ENCODE measurements around the gene FAF1. TPM values are rescaled to one million over a fixed set of nuclear protein-coding genes. Genes with fewer than 3 reads are reported as not detected.
"Not testable (repeated sequence)": the region's sequence is repeated elsewhere in the genome, so short reads cannot be mapped to it uniquely, and the experiment has no call there.

Gene FAF1
- total and polyA plus RNA-seq, 8 donors: 20.1 to 144 (median 27.4) TPM

- WGBS, 5 donors: 79 to 85% (median 84%) methylated on average over 2 of the region's 2 CpGs
- H3K36me3 ChIP-seq: peaks cover 0 to 23% (median 19%) of the 10 kb centered on the region in 4 donors
- H3K4me1 ChIP-seq: no peaks in the 10 kb centered on the region
- H3K27ac ChIP-seq: no peak overlapping the region
- no peak overlapping the region for H3K4me3 ChIP-seq
- no peaks in the 10 kb centered on the region for H3K27me3 ChIP-seq
- H3K9me3 ChIP-seq: no peaks in the 10 kb centered on the region
- TF ChIP-seq CTCF (IDR thresholded peaks at IDR 0.05) (peak in 3 of 7 experiments; percentile 10 to 54 (median 27)), POLR2AphosphoS5 (IDR thresholded peaks at IDR 0.05) (no peak)
- intact Hi-C loops (cut with DNase I; ENCODE audit: low total_unique reads): no loop called here
- peak in 1 of 2 donors; percentile 34 for DNase-seq
Observed at GRCh38 chr1:50735443-50735842, 224.6 kb downstream of the FAF1 start.

DNA sequence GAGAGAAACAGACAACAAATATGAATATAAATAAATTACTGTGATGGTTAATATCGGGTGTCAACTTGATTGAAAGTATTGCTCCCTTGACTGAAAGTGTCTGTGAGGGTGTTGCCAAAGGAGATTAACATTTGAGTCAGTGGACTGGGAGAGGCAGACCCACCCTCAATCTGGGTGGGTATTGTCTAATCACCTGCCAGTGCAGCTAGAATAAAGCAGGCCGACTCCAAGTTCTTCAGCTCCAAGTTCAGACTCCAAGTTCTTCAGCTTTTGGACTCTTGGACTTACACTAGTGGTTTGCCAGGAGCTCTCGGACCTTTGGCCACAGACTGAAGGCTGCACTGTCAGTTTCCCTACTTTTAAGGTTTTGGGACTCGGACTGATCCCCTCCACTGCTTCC, 232.5 kb downstream of the FAF1 start:
- H3K27me3 ChIP-seq; H3K4me3 ChIP-seq; intact Hi-C loops (cut with DNase I; ENCODE audit: low total_unique reads); H3K9me3 ChIP-seq; H3K4me1 ChIP-seq; DNase-seq; H3K27ac ChIP-seq: not testable (repeated sequence)
- peaks cover 0 to 25% (median 20%) of the 10 kb centered on the region in 4 donors for H3K36me3 ChIP-seq
- WGBS, 5 donors: 87 to 100% (median 96%) methylated on average over 4 of the region's 4 CpGs

DNA sequence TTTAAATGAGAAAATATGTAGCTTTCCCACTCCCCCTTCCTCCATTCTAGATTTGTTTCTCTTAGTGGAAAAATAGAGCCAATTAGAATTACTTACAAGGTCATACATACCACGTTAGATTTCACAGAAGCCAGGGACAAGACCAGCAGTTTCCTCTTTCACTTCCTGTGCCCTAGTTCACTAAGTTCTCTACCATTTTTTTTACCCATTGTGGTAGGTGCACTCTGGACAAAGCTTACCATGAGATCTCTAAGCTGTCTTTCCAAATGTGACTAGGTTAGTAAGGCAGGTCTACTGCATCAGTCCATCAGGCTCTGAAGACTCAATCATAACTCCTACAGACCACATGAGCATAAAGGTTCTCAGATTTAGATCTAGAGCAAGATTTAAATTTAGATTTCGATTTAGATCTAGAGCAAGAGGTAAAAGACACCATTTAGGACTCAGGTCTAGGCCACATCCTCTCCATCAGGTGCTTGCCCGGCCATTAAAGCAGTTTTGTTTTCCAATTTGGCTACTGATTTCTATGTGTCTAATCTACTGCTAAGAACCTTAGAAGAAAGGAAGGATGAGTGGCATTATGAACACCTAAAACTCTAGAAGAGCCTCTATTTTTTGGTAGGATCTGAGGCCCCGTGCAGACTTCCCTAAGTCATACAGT, 235.3 kb downstream of the FAF1 start:
- Histone ChIP-seq H3K27me3 (no peaks in the 10 kb centered on the region), H3K27ac (peak overlapping the region in 1 of 5 donors; percentile 22), H3K4me3 (no peak overlapping the region), H3K9me3 (no peaks in the 10 kb centered on the region), H3K36me3 (peaks cover 0 to 25% (median 20%) of the 10 kb centered on the region in 4 donors), H3K4me1 (no peaks in the 10 kb centered on the region)
- WGBS, 5 donors: 76 to 83% (median 82%) methylated on average over 4 of the region's 4 CpGs
- no peak for TF ChIP-seq POLR2A (IDR thresholded peaks at IDR 0.05)
- no peak for TF ChIP-seq EP300 (IDR thresholded peaks at IDR 0.05)
- TF ChIP-seq POLR2AphosphoS5 (IDR thresholded peaks at IDR 0.05): no peak
- no peak for TF ChIP-seq CTCF (IDR thresholded peaks at IDR 0.05)
- intact Hi-C loops (cut with DNase I; ENCODE audit: low total_unique reads): no loop called here
- peak in 1 of 2 donors; percentile 8 for DNase-seq

- TF ChIP-seq POLR2AphosphoS5 (IDR thresholded peaks at IDR 0.05): no peak
- no peak for TF ChIP-seq EP300 (IDR thresholded peaks at IDR 0.05)
- H3K27me3 ChIP-seq: no peaks in the 10 kb centered on the region
- H3K4me1 ChIP-seq: no peaks in the 10 kb centered on the region
- intact Hi-C loops (cut with DNase I; ENCODE audit: low total_unique reads): no loop called here
- no peak for DNase-seq
- no peak overlapping the region for H3K4me3 ChIP-seq
- no peaks in the 10 kb centered on the region for H3K9me3 ChIP-seq
- no peak overlapping the region for H3K27ac ChIP-seq
- H3K36me3 ChIP-seq: peaks cover 0 to 15% (median 5%) of the 10 kb centered on the region in 4 donors
- WGBS, 5 donors: 83 to 92% (median 87%) methylated on average over 4 of the region's 4 CpGs
Observed at GRCh38 chr1:50720457-50721053, 239.5 kb downstream of the FAF1 start.

- DNase-seq: no peak
- no peaks in the 10 kb centered on the region for H3K9me3 ChIP-seq
- no peaks in the 10 kb centered on the region for H3K4me1 ChIP-seq
- intact Hi-C loops (cut with DNase I; ENCODE audit: low total_unique reads): no loop called here
- no peak overlapping the region for H3K27ac ChIP-seq
- H3K27me3 ChIP-seq: no peaks in the 10 kb centered on the region
- H3K36me3 ChIP-seq: peaks cover 0 to 12% (median 3%) of the 10 kb centered on the region in 4 donors
- 75 to 92% (median 84%) methylated on average over 1 of the region's 1 CpG for WGBS, 5 donors
- no peak for TF ChIP-seq POLR2A (IDR thresholded peaks at IDR 0.05)
- TF ChIP-seq POLR2AphosphoS5 (IDR thresholded peaks at IDR 0.05): no peak
- no peak for TF ChIP-seq CTCF (IDR thresholded peaks at IDR 0.05)
- TF ChIP-seq EP300 (IDR thresholded peaks at IDR 0.05): no peak
- no peak overlapping the region for H3K4me3 ChIP-seq
Observed at GRCh38 chr1:50719126-50719525, 240.9 kb downstream of the FAF1 start.
